ENCODE measurements around the gene CAV3. TPM values are rescaled to one million over a fixed set of nuclear protein-coding genes. Genes with fewer than 3 reads are reported as not detected.

CAV3 gene
- total and polyA plus RNA-seq, 10 donors = 0.11 TPM; not detected in 9

GRCh38 chr3:8776406-8776805 is 42.8 kb downstream of the CAV3 start:
- 69 to 86% (median 85%) methylated on average over 4 of the region's 4 CpGs for WGBS, 5 donors
- TF ChIP-seq CTCF (IDR thresholded peaks at IDR 0.05 in 8 of 11, conservative IDR thresholded peaks at IDR 0.05 in 3 of 11) (no peak), POLR2AphosphoS5 (IDR thresholded peaks at IDR 0.05) (no peak), POLR2A (IDR thresholded peaks at IDR 0.05) (no peak)

GRCh38 chr3:8777201-8777977 is 43.8 kb downstream of the CAV3 start:
- peaks cover 0 to 25% (median 0%) of the 10 kb centered on the region in 7 donors for H3K27me3 ChIP-seq (replicated peaks in 1 of 7)
- no peak for TF ChIP-seq POLR2AphosphoS5 (IDR thresholded peaks at IDR 0.05)
- no peak overlapping the region for H3K27ac ChIP-seq
- H3K4me3 ChIP-seq = no peak overlapping the region
- no peaks in the 10 kb centered on the region for H3K9me3 ChIP-seq
- no peaks in the 10 kb centered on the region for H3K4me1 ChIP-seq
- 78 to 85% (median 80%) methylated on average over 5 of the region's 5 CpGs for WGBS, 5 donors
- H3K36me3 ChIP-seq = no peaks in the 10 kb centered on the region
- intact Hi-C loops (cut with DNase I; ENCODE audit: low total_unique reads) = no loop called here
- DNase-seq = no peak

More at GRCh38 chr3:8776406-8776805, 42.8 kb downstream of the CAV3 start:
- Histone ChIP-seq H3K9me3 (no peaks in the 10 kb centered on the region), H3K4me3 (no peak overlapping the region), H3K27ac (no peak overlapping the region), H3K4me1 (no peaks in the 10 kb centered on the region), H3K27me3 (replicated peaks in 1 of 7) (peaks cover 0 to 25% (median 0%) of the 10 kb centered on the region in 7 donors), H3K36me3 (no peaks in the 10 kb centered on the region)
- intact Hi-C loops (cut with DNase I; ENCODE audit: low total_unique reads) = no loop called here
- DNase-seq = no peak

GRCh38 chr3:8777978-8778267 is 44.3 kb downstream of the CAV3 start:
- peaks cover 0 to 25% (median 0%) of the 10 kb centered on the region in 7 donors for H3K27me3 ChIP-seq (replicated peaks in 1 of 7)
- no peak for TF ChIP-seq POLR2A (IDR thresholded peaks at IDR 0.05)
- no peak for TF ChIP-seq POLR2AphosphoS5 (IDR thresholded peaks at IDR 0.05)
- TF ChIP-seq CTCF (IDR thresholded peaks at IDR 0.05 in 8 of 11, conservative IDR thresholded peaks at IDR 0.05 in 3 of 11) = no peak
- no peak overlapping the region for H3K27ac ChIP-seq
- intact Hi-C loops (cut with DNase I; ENCODE audit: low total_unique reads) = no loop called here
- H3K36me3 ChIP-seq = no peaks in the 10 kb centered on the region
- 67 to 88% (median 81%) methylated on average over 5 of the region's 5 CpGs for WGBS, 5 donors
- no peaks in the 10 kb centered on the region for H3K9me3 ChIP-seq
- DNase-seq = no peak
- no peaks in the 10 kb centered on the region for H3K4me1 ChIP-seq
- H3K4me3 ChIP-seq = no peak overlapping the region

- no peaks in the 10 kb centered on the region for H3K9me3 ChIP-seq
- no peak for DNase-seq
- H3K27ac ChIP-seq = no peak overlapping the region
- intact Hi-C loops (cut with DNase I; ENCODE audit: low total_unique reads) = no loop called here
- H3K36me3 ChIP-seq = no peaks in the 10 kb centered on the region
- no peak overlapping the region for H3K4me3 ChIP-seq
- 81 to 93% (median 90%) methylated on average over 5 of the region's 5 CpGs for WGBS, 5 donors
- peaks cover 0 to 25% (median 0%) of the 10 kb centered on the region in 7 donors for H3K27me3 ChIP-seq (replicated peaks in 1 of 7)
- TF ChIP-seq POLR2AphosphoS5 (IDR thresholded peaks at IDR 0.05) (no peak), CTCF (IDR thresholded peaks at IDR 0.05 in 8 of 11, conservative IDR thresholded peaks at IDR 0.05 in 3 of 11) (no peak), POLR2A (IDR thresholded peaks at IDR 0.05) (no peak)
- H3K4me1 ChIP-seq = no peaks in the 10 kb centered on the region
These were observed 44.9 kb downstream of the CAV3 start for GRCh38 chr3:8778475-8778874.

Measured in spleen (tissue), 11 donors.